Measurements from ENCODE around the gene RCOR2. TPM values are rescaled to one million over a fixed set of nuclear protein-coding genes. Genes with fewer than 3 reads are reported as not detected.

Gene RCOR2
- total and polyA plus RNA-seq, 2 of the 4 experiments (the other 2 are of a cell fraction), result 0.90 to 2.0 TPM

DNA sequence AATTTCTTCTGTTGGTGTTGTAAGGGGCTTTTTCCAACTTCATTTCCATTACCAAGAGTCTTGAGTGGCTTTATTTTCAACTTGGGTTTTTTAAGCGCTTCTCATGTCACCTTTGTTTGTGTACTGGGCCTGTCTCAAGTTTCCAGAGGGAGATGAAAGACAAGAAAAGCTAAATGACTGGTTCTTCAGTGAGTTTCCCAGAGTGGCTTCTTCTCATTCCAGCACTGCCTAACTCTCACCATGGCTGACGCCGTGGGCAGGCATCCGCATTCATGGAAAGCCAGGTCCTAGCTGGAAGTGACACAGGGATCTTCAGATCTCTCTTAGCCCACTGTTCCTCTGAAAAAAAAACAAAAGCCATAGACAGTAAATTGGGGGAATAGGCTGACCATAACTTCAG, 49.5 kb downstream of the RCOR2 start:
- dilution Hi-C loops (cut with HindIII; ENCODE audit: low sequenced_read_pairs, unreplicated experiment), result no loop called here
- peaks cover 86% of the 10 kb centered on the region for H4K20me1 ChIP-seq (ENCODE audit: insufficient read depth, low read length)
- no TSS peak for BruUV-seq (replicated peaks)

More for the DNA sequence above, 49.5 kb downstream of the RCOR2 start:
- Histone ChIP-seq H3K79me1 (ENCODE audit: low read depth in 1 of 2, low read length in 2 of 2) (peaks cover 39 to 79% of the 10 kb centered on the region in 2 experiments), H3K23ac (ENCODE audit: low read depth, low read length) (no peak overlapping the region), H2AK5ac (ENCODE audit: low read depth, low read length) (no peak overlapping the region), H3K9me3 (ENCODE audit: control insufficient read depth, insufficient read depth, low read length) (no peaks in the 10 kb centered on the region), H3K9ac (ENCODE audit: low read depth, low read length) (no peak overlapping the region), H3K14ac (replicated peaks; ENCODE audit: low read depth, low read length) (no peak overlapping the region), H4K5ac (ENCODE audit: low read depth, low read length) (no peak overlapping the region), H2AFZ (replicated peaks; ENCODE audit: low read length, poor library complexity) (no peak overlapping the region), H3K56ac (ENCODE audit: extremely low read depth, insufficient read depth, low read length) (no peak overlapping the region), H3K36me3 (ENCODE audit: control insufficient read depth, insufficient read depth, low read length) (peaks cover 4% of the 10 kb centered on the region; the same call in 1 of the 2 replicates), H2BK20ac (ENCODE audit: low read depth, low read length) (no peak overlapping the region), H3K4me2 (ENCODE audit: low read depth, low read length) (no peak overlapping the region), H3K18ac (ENCODE audit: low read depth, low read length) (no peak overlapping the region), H3K4me3 (ENCODE audit: insufficient read depth, low read depth, low read length) (no peak overlapping the region), H3K27me3 (ENCODE audit: control insufficient read depth, insufficient read depth, low read length) (no peaks in the 10 kb centered on the region), H3K4ac (ENCODE audit: low read depth, low read length) (no peak overlapping the region), H4K8ac (ENCODE audit: low read depth in 2 of 2, low read length in 2 of 2) (no peak overlapping the region), H3K4me1 (ENCODE audit: control insufficient read depth, insufficient read depth, low read length) (peaks cover 15% of the 10 kb centered on the region), H2BK120ac (ENCODE audit: low read depth, low read length) (no peak overlapping the region), H3K9me1 (ENCODE audit: insufficient read depth, low read length) (peaks cover 9% of the 10 kb centered on the region), H2AK9ac (replicated peaks; ENCODE audit: low read depth, low read length, poor library complexity) (no peak overlapping the region), H2BK15ac (ENCODE audit: low read depth, low read length) (no peak overlapping the region), H4K91ac (ENCODE audit: insufficient read depth, low read depth, low read length) (no peak overlapping the region), H2BK5ac (ENCODE audit: low read depth, low read length, poor library complexity, severe bottlenecking) (no peak overlapping the region), H3K27ac (ENCODE audit: insufficient read depth, low read length) (no peak overlapping the region)
- in situ Hi-C loops (cut with MboI; ENCODE audit: low sequenced_read_pairs) (no loop called here), intact Hi-C loops (cut with micrococcal nuclease) (no loop called here)
- ChIA-PET CTCF (no interaction called here), POLR2A (ENCODE audit: unreplicated experiment) (no interaction called here)
- no peak for ATAC-seq (ENCODE audit: low read depth)
- WGBS, 2 experiments (ENCODE audit: extremely low coverage in 2 of 2, insufficient read length in 1 of 2), result no CpG with 5 or more reads among the region's 4 CpGs
- TF ChIP-seq MXI1 (IDR thresholded peaks at IDR 0.05; ENCODE audit: borderline replicate concordance, low read depth, low read length) (no peak), MAFK (IDR thresholded peaks at IDR 0.05; ENCODE audit: low read depth, low read length) (no peak)
- DNase-seq, result no peak
